DMS 273 treated with DMSO at 0.1 percent for 48 hours (cell line): ENCODE data around the gene PLXNB3.
"Not testable (repeated sequence)": the region's sequence is repeated elsewhere in the genome, so short reads cannot be mapped to it uniquely, and the experiment has no call there.

Source experiments
- DNase-seq: peaks from one replicate; lab custom pipeline; 2025; lab: John Stamatoyannopoulos, UW

The PLXNB3 gene

GRCh38 chrX:153816831-153817690, 53.0 kb downstream of the PLXNB3 start:
- DNase-seq = no peak

- not testable (repeated sequence) for DNase-seq
These were observed 54.0 kb downstream of the PLXNB3 start for GRCh38 chrX:153818064-153818463.

GRCh38 chrX:153818571-153819383, 54.7 kb downstream of the PLXNB3 start:
- DNase-seq = no peak

- no peak for DNase-seq
These were observed 55.5 kb downstream of the PLXNB3 start for GRCh38 chrX:153819384-153820040.

- no peak for DNase-seq
These were observed 56.6 kb downstream of the PLXNB3 start for GRCh38 chrX:153820601-153821000.

GRCh38 chrX:153821066-153821465, 57.0 kb downstream of the PLXNB3 start:
- DNase-seq = no peak

- no peak for DNase-seq
These were observed 60.3 kb downstream of the PLXNB3 start for GRCh38 chrX:153824348-153824747.

- DNase-seq = no peak
These were observed 61.0 kb downstream of the PLXNB3 start for GRCh38 chrX:153825042-153825441.
